ENCODE results near the gene EIF4G3.
"Not testable (repeated sequence)": the region's sequence is repeated elsewhere in the genome, so short reads cannot be mapped to it uniquely, and the experiment has no call there.

The EIF4G3 gene

DNA sequence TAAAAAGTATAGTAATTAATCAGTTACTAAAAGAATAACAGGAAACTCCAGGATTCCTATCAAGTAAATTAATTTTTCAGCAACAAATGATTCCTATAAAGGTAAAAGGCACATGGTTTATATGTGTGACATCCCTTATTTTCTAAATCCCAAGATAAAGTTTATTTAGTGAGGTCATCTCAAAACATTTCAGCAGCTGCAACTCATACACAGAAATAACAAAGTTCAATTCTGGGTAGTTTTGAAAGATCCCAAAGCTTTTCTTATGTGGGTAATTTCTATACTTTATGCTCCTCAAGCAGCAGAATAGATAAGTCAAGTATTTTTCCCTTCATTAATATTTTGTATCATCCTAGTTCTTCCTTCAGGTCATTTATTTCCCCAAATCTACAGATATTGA lies 117.7 kb downstream of the EIF4G3 start:
- no peaks in the 10 kb centered on the region for H3K27me3 Mint-ChIP-seq (ENCODE audit: low read depth, poor library complexity)
- TF ChIP-seq, protein P1, sequence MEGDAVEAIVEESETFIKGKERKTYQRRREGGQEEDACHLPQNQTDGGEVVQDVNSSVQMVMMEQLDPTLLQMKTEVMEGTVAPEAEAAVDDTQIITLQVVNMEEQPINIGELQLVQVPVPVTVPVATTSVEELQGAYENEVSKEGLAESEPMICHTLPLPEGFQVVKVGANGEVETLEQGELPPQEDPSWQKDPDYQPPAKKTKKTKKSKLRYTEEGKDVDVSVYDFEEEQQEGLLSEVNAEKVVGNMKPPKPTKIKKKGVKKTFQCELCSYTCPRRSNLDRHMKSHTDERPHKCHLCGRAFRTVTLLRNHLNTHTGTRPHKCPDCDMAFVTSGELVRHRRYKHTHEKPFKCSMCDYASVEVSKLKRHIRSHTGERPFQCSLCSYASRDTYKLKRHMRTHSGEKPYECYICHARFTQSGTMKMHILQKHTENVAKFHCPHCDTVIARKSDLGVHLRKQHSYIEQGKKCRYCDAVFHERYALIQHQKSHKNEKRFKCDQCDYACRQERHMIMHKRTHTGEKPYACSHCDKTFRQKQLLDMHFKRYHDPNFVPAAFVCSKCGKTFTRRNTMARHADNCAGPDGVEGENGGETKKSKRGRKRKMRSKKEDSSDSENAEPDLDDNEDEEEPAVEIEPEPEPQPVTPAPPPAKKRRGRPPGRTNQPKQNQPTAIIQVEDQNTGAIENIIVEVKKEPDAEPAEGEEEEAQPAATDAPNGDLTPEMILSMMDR (IDR thresholded peaks at IDR 0.05) = no peak
- H3K27ac Mint-ChIP-seq = no peak overlapping the region
- no peak overlapping the region for H3K4me3 Mint-ChIP-seq
- H3K9me3 Mint-ChIP-seq = peaks cover 12% of the 10 kb centered on the region
- DNase-seq = no peak
- H3K36me3 Mint-ChIP-seq (ENCODE audit: low read depth) = peaks cover 19% of the 10 kb centered on the region
- no peaks in the 10 kb centered on the region for H3K4me1 Mint-ChIP-seq

DNA sequence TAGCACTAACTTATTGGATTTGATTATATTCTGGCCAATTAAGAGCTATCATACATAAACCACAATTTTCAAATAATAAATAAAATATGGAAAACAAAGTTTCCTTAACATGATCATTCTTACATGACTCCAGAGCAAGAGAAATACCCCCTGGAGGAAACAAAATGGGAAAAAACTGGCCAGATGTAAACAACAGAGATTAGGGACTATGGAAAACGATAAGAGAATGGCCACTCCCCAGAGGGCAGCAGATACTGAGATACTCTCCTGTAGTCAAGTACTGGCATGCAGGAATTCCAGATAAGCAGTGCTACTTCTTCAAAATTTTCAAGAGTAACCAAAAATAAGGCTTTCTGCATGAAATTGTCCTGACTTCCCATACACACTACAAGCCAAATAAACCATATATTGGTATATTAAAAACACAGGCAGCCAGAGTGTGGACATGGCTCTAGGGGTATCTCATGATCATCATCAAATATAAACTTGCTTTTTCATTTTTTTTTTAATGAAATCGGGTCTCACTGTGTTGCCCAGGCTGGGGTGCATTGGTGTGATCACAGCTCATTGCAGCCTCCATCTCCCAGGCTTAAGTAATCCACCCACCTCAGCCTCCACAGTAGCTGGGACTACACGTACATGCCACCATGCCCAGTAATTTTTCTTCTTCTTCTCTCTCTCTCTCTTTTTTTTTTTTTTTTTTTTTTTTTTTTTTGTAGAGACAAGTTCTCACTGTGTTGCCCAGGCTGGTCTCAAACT lies 118.5 kb downstream of the EIF4G3 start:
- DNase-seq = no peak

DNA sequence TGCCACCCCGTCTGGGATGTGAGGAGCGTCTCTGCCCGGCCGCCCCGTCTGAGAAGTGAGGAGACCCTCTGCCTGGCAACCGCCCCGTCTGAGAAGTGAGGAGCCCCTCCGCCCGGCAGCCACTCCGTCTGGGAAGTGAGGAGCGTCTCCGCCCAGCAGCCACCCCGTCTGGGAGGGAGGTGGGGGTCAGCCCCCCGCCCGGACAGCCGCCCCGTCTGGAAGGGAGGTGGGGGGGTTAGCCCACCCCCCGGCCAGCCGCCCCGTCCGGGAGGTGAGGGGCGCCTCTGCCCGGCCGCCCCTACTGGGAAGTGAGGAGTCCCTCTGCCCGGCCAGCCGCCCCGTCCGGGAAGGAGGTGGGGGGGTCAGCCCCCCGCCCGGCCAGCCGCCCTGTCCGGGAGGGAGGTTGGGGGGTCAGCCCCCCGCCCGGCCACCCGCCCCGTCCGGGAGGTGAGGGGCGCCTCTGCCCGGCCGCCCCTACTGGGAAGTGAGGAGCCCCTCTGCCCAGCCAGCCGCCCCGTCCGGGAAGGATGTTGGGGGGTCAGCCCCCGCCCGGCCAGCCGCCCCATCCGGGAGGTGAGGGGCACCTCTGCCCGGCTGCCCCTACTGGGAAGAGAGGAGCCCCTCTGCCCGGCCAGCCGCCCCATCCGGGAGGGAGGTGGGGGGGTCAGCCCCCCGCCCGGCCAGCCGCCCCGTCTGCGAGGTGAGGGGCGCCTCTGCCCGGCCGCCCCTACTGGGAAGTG lies 123.3 kb downstream of the EIF4G3 start:
- Mint-ChIP-seq H3K36me3 (ENCODE audit: low read depth) (peaks cover 21% of the 10 kb centered on the region), H3K4me1 (peaks cover 11% of the 10 kb centered on the region), H3K9me3 (peaks cover 32% of the 10 kb centered on the region)
- H3K4me3 Mint-ChIP-seq; H3K27me3 Mint-ChIP-seq (ENCODE audit: low read depth, poor library complexity); DNase-seq; H3K27ac Mint-ChIP-seq: not testable (repeated sequence)

More for the DNA sequence above, 118.5 kb downstream of the EIF4G3 start:
- Mint-ChIP-seq H3K36me3 (ENCODE audit: low read depth) (peaks cover 19% of the 10 kb centered on the region), H3K4me3 (no peak overlapping the region), H3K9me3 (peaks cover 12% of the 10 kb centered on the region), H3K27ac (no peak overlapping the region), H3K4me1 (no peaks in the 10 kb centered on the region), H3K27me3 (ENCODE audit: low read depth, poor library complexity) (no peaks in the 10 kb centered on the region)
- TF ChIP-seq, protein P1 (IDR thresholded peaks at IDR 0.05) = no peak

DNA sequence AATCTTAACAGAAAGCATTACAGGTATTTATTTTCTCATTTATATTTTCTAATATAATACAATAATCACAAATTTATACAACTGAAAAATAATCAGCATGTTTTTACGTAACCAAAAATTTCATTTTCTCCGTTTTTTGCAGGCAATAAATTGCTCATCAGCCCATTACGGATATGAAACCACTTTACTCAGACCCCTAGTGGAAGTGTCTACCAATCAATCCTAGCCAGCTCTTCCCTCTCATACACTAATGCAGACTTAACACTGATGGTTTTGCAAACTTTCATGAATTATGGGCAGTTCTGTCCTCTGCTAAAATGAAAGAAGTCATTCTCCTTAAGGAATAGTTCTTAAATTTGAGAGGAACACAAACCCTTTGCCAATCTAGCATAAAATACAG lies 124.7 kb downstream of the EIF4G3 start:
- Mint-ChIP-seq H3K9me3 (peaks cover 32% of the 10 kb centered on the region), H3K4me3 (no peak overlapping the region), H3K27ac (no peak overlapping the region), H3K4me1 (peaks cover 12% of the 10 kb centered on the region), H3K36me3 (ENCODE audit: low read depth) (peaks cover 21% of the 10 kb centered on the region), H3K27me3 (ENCODE audit: low read depth, poor library complexity) (no peaks in the 10 kb centered on the region)
- DNase-seq = no peak
- TF ChIP-seq, protein P1 (IDR thresholded peaks at IDR 0.05) = no peak

DNA sequence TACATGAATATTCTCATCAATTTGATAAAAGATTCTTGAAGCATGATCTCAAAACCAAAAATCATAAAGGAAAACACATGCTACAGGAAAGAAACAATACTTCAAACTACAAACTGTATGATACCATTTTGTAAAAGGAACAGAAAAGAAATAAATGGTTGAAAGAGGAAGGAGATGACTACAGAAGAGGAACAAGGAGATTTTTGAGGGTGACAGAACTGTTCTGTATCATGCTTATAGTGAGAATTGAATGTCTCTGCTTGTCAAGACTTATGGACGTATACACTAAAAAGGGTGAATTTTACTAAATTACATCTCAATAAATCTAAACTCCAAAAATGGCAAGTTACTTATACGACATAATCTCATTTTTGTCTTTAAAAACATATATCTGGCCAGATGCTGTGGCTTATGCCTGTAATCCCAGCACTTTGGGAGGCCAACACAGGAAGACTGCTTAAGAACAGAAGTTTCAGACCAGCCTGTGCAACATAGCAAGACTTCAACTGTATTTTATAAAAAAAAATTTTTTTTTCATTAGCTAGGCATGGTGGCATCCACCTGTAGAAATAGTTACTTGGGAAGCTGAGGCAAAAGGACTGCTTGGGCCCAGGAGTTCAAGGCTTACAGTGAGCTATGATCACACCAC lies 125.4 kb downstream of the EIF4G3 start:
- H3K27me3 Mint-ChIP-seq (ENCODE audit: low read depth, poor library complexity) = no peaks in the 10 kb centered on the region
- no peak overlapping the region for H3K4me3 Mint-ChIP-seq

DNA sequence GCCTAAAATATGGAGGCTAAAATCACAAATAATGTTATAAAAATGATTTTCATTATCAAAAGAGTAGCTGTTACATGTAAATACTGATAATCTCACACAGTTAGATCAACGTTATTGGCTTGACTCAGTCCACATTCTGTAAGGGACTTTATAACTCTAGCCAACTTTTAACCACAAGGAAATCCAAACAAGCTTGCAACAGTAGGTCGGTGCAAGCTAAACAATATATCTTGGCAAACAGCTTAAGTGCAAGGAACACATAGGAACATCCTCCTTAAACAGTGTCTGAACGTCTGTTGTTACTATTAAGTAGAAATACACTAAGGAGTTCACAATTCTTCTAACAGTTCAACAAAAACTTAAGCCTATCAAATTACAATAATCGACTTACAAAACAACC lies 126.7 kb downstream of the EIF4G3 start:
- H3K4me1 Mint-ChIP-seq = peaks cover 17% of the 10 kb centered on the region
- no peak overlapping the region for H3K27ac Mint-ChIP-seq
- no peak overlapping the region for H3K4me3 Mint-ChIP-seq
- no peak for DNase-seq
- H3K9me3 Mint-ChIP-seq = peaks cover 28% of the 10 kb centered on the region
- no peaks in the 10 kb centered on the region for H3K27me3 Mint-ChIP-seq (ENCODE audit: low read depth, poor library complexity)
- peaks cover 15% of the 10 kb centered on the region for H3K36me3 Mint-ChIP-seq (ENCODE audit: low read depth)
- TF ChIP-seq, protein P1 (IDR thresholded peaks at IDR 0.05) = no peak

More for the DNA sequence above, 125.4 kb downstream of the EIF4G3 start:
- TF ChIP-seq, protein P1 (IDR thresholded peaks at IDR 0.05) = no peak
- peaks cover 12% of the 10 kb centered on the region for H3K4me1 Mint-ChIP-seq
- no peak overlapping the region for H3K27ac Mint-ChIP-seq
- H3K9me3 Mint-ChIP-seq = peaks cover 32% of the 10 kb centered on the region
- DNase-seq = no peak
- H3K36me3 Mint-ChIP-seq (ENCODE audit: low read depth) = peaks cover 21% of the 10 kb centered on the region

Data from nephron progenitor cell (in vitro differentiated cells).